Measurements from ENCODE around the gene SLC7A14.

Gene SLC7A14

DNA sequence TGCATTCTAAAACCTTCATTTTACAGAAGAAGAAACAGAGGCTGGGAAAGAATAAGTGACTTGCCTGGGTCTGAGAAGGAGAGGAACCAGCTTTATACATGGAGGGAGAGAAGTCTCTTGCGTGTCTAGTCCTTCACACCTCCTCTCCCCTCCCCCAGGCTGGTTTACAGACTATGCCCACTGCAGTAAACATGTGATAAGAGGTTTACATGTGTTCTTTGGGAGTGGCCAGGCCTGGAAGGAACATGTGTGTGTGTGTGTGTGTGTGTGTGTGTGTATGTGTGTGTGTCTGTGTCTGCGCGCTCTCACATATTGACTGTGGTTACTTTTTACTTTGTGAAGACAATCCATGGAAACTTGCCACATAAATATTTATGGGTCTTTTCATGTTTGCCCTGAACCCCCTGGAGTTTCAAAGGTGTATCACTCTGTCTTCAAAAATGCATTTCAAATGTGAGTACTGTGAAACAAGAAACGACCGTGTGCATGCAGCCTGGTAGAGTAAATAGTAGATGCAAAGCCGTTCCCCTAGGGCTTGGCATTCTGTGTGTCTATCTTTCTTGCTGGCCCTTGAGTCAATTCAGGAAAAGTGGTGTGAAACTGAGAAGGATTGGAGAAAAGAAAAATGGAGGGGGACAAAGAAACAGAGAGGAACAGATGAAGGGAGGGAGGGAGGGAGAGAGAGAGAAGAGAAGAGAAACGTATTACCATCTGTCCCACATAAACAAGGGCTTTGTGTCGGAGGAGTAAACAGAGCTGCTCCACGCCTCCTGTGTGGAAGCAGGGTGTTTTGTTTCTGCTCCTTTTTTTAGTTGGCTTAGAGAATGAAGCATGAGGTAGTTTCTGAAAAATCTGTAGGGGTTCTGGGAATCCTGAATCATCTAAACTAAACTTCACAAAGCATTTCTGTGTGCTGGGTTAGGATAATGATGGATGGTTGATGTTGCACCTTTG is 115.5 kb downstream of the SLC7A14 start:
- no peak for DNase-seq (ENCODE audit: low read depth)

DNA sequence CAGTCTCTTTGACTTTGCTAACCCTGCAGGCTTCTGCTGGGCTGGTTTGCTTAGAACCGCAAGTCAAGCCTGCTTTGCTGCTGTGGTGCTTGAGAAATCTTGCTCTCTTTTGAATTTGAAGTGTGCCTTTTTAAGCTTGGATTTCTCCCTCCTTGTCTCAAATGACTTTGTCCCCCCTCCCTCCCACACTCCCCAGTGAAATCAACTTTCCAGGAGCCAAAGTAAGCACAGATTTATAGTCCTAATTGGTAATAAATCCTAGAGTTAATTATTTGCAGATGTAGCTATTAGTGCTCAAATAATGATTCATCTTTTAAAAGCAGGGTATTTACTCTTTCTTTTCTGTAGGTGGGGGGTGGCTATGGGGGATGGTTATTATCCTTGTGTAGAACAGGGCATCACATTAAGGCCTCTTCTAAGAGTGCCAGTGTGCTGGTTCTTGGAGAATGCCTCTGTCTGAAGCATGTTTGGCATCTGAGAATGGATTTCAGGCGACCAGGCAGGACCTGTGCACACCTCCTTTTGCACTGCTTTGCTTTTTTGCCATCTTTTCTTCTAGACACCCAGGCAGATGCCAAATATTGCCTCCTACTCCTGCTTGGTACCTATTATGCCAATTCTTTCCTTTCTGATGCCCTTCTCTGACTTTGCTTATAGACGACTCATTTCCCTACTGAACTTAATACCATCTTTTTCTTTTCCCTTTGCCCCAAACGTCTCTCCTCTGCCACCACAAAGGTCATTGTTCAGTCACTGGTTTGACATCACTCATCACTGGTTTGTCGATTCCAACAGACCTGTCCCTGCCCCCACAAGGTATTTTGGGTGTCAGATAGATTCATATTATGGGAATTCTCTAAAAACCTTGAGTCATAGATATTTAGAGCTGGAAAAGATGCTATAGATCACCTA is 116.5 kb downstream of the SLC7A14 start:
- no peak for DNase-seq (ENCODE audit: low read depth)

GRCh38 chr3:170467571-170468147 is 118.2 kb downstream of the SLC7A14 start:
- no peak for DNase-seq (ENCODE audit: low read depth)

DNA sequence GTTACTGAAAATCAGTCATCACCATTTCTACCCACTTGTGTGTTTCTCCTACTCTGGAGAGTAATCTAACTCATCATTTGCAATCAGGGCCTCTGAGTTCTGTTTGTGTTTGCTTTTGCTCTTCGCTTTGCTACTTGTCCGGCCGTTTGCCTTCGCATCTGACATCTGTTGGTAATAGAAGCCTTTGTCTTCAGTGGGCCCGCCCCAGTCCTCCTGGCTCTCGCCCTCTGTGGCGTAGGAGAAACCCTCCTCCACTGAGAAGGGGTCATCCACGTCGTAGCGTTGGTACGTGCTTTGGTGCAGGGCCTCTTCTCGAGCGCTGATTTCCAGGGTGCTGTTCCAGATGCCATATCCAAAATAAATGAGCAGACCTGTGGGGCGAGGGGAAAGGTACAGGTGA is 118.9 kb downstream of the SLC7A14 start:
- no peak for DNase-seq (ENCODE audit: low read depth)

DNA sequence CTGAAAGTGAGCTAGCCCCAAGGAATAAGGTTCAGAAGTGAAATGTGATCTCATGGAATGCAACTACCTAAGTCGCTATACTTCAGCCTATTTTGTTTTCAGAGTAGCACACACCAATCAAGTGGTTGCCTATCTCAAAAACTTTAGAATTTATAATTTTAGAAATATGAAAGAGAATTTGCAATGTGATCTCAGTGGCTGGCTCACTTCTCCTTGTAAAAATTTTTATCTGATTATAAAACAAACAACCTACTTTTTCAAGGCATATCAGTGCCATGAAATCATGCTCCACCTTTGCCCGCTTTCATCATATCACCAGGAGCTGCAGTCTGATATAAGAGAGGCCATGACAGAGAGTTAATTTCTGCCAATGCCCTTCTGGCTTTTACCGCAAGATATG is 119.9 kb downstream of the SLC7A14 start:
- no peak for DNase-seq (ENCODE audit: low read depth)

GRCh38 chr3:170463011-170463410 is 122.9 kb downstream of the SLC7A14 start:
- no peak for DNase-seq (ENCODE audit: low read depth)

GRCh38 chr3:170458285-170458684 is 127.6 kb downstream of the SLC7A14 start:
- DNase-seq (ENCODE audit: low read depth) = no peak

DNA sequence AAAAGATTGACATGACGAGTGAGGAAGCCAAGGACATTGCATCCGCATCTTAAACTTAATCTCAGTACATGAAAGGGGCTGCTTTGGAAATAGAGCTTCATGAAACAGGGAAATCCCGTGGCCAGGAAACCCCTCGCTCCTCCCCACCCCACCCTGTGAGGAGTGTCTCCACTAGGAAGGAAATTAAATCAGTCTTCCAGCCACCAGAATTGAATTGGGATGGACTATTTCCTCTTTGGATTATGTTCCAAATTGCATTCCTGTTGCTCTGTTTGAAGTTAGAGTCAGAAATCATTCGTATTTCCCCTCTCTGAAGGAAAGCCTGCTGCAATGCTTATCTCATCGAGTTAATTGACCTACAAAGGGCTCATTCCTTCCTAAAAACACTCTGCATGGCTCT is 131.4 kb downstream of the SLC7A14 start:
- DNase-seq (ENCODE audit: low read depth) = no peak

DNA sequence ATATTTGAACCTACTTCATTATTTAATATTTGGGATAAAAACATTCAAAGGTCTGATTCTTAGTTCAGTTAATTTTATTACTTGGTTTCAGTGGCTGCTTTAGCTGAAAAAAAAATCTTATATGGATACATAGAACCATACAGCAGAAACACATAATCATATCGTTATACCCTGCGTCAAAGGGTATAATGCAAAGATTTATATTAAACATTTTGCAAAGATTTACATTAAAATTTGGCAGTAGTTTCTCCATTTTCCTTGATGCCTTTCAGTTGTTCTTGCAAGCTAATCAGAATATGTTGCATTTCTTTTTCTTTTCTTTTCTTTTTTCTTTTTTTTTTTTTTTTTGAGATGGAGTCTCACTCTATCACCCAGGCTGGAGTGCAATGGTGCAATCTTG is 135.8 kb downstream of the SLC7A14 start:
- DNase-seq (ENCODE audit: low read depth) = no peak

- no peak for DNase-seq (ENCODE audit: low read depth)
These were observed 137.3 kb downstream of the SLC7A14 start for GRCh38 chr3:170448584-170448983.

- no peak for DNase-seq (ENCODE audit: low read depth)
These were observed 142.4 kb downstream of the SLC7A14 start for GRCh38 chr3:170443457-170443856.

GRCh38 chr3:170442947-170443346 is 142.9 kb downstream of the SLC7A14 start:
- DNase-seq (ENCODE audit: low read depth) = no peak

DNA sequence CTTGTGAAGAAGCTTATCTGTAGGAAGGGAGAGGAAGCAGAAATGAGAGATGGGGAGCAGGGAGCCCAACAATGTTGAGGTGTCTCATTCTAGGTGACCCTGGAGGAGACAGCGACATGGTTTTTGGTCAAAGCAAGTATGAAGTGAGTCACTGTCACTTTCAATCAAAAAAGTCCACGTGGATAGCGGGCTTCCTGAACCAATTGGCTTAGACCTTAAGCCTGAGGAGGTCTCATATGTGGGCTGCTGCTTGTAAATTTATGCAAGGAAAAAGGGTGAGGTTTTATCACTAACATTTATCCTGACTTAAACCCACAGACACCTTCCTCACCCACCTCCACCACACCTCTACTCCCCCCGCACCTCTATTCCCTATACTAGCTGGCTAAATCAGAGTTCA is 144.5 kb downstream of the SLC7A14 start:
- no peak for DNase-seq (ENCODE audit: low read depth)

DNA sequence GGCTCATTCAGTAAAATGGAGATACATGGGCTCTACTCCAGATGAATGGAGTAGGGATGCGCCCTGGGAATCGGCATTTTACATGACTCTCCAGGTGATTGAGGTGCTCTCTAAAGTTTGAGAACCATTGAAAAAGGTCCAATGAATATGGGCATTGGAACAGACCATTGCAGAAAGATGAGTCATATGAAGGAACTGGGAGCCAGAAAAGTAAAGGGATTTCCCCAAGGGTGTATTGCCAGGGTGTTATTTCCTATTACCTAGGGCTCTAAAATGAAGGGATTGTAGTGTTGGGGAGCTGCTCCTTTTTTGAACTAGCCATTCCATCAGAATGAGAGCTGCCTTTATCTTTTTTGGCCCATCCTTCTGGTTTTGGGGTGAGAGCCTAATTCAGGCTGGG is 145.5 kb downstream of the SLC7A14 start:
- DNase-seq (ENCODE audit: low read depth) = no peak

DNA sequence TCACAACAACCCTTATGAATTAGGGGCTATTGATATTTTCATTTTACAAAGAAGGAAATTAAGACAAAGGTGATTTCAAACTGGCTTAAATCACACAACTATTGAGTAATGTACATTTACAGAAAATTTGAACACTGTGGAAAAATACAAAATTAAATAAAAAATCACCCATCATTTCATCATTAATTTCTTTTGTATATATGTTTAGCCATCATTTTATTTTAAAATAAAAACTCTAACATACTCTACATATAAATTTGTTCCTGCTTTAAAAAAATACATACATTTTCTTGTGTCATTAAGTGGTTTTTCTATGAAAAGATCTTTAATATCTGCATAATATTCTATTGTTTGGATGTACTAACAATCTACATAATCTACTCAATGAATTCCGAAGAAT is 147.0 kb downstream of the SLC7A14 start:
- DNase-seq (ENCODE audit: low read depth) = no peak

- no peak for DNase-seq (ENCODE audit: low read depth)
These were observed 148.0 kb downstream of the SLC7A14 start for GRCh38 chr3:170437696-170438407.

DNA sequence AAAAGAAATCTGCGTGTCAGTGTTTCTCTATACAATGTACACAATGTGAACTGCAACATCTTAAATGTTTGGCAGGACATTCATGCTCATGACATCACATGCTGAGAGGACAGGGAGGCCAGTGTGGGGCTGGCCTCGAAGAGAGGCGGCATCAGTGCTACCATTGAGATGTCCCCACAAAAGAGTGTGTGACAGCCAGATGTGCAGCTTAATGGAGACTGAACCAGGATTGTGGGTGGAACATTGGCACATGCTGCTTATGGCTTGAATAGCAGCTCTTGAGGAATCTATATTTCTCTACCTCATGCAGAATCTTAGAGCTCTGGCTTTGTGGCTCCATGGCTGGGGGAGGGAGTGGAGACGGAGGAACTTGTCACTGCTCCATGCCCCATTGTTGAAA is 148.7 kb downstream of the SLC7A14 start:
- DNase-seq (ENCODE audit: low read depth) = no peak

DNA sequence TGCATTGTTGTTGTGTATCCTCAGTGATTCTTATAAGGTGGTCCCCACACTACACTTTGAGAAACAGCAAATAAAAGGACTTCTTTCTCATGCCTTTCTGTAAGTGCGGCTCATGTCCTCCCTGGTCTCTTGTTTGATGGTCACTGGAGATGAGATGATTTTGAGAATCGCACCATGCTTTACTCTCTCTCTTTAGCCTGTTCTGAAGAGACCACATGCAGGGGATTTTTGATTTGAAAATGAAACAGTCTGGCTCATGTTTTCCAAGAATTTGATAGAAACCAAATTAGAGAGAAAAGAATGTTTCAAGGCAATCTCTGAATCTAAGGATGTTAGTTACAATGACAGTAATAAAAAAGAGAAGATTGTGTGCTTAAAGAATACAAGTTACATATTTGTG is 149.2 kb downstream of the SLC7A14 start:
- DNase-seq (ENCODE audit: low read depth) = no peak

- no peak for DNase-seq (ENCODE audit: low read depth)
These were observed 153.5 kb downstream of the SLC7A14 start for GRCh38 chr3:170432416-170432815.

- DNase-seq (ENCODE audit: low read depth) = no peak
These were observed 154.8 kb downstream of the SLC7A14 start for GRCh38 chr3:170431054-170431453.

DNA sequence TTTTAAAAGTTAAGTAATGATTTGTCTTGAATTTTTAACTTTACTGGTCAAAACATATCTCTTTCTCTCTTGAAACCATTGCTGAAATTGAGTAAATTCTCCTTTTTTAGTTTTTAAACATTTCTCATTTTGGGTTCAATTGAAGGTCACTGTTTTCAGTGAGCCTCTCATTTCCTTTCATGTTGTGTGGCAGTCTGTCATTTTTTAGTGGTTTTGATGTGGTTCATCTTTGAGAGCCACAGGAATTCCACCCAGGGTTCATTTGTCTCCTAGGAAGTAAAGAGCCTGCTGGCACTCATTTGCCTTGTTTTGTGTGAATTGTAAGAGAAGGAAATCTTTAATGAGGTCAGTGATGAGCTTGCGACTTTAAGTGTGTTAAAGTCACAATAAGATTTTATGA is 156.8 kb downstream of the SLC7A14 start:
- no peak for DNase-seq (ENCODE audit: low read depth)

- DNase-seq (ENCODE audit: low read depth) = no peak
These were observed 157.8 kb downstream of the SLC7A14 start for GRCh38 chr3:170428095-170428494.
